GM18907 (cell line): ENCODE data around the gene SPATA31D1.
"Not testable (repeated sequence)": the region's sequence is repeated elsewhere in the genome, so short reads cannot be mapped to it uniquely, and the experiment has no call there.

Source experiments
- ATAC-seq: cut with Tn5 transposase; IDR thresholded peaks from one replicate; pipeline ENCODE4 v1.9.1; 2021; ENCODE audit warnings: mild to moderate bottlenecking, moderate library complexity; ENCODE audit not compliant: unreplicated experiment

SPATA31D1 gene

DNA sequence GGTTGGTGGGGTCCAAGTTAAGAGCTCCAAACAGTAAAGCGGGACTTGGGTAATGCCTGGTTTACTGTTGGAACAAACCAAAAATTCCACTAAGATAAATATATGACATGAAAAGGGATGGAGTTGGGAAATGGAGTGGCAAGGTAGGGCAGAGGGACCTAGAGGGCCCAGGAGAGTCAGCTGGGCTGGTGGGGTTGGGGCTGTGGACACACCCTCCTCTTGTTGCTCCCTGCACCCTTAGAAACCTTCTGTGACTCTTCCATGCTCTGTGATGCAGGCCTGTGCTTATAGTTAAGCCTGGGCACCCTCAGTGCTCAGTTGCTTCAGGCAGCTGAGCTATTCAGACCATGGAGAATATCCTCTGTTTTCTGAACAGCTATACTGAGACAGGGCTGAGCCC lies at the start of gene SPATA31D1:
Gene SPATA31D1, plus strand, starts transcription at position 301 of the 400 bp plus-strand sequence. Its CDS starts 47 bp downstream, at position 348.
- ATAC-seq, result not testable (repeated sequence)

DNA sequence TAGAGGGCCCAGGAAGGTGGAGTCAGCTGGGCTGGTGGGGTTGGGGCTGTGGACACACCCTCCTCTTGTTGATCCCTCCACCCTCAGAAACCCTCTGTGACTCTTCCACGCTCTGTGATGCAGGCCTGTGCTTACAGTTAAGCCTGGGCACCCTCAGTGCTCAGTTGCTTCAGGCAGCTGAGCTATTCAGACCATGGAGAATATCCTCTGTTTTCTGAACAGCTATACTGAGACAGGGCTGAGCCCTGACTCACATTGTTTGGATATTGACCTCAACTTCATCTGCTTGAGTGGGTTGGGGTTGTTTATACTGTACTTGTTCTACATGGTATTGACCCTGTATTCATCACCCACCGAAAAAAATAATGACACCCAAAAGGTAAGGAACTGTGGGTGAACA lies 45.2 kb upstream of the SPATA31D1 start, which contains the start of gene SPATA31D3:
Gene SPATA31D3, plus strand, starts transcription at position 108 of the 400 bp plus-strand sequence. Its CDS starts 86 bp downstream, at position 194.
- ATAC-seq, result not testable (repeated sequence)

DNA sequence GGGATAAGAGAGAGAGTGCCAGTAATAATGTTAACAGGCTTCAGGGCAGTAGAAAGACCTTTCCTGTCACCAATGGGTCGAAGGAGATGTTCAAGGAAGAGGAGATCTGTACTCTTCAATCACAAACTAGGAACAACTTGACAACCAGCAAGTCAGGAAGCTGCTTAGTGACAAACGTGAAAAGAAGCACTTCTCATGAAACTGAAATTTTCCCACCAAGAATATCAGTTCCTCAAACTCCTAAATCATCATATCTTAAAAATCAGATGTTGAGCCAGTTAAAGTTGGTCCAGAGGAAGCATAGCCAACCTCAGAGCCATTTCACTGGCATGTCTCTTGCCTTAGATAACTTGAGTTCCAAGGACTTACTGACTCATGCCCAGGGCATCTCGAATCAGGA lies 39.9 kb upstream of the SPATA31D1 start:
- not testable (repeated sequence) for ATAC-seq

DNA sequence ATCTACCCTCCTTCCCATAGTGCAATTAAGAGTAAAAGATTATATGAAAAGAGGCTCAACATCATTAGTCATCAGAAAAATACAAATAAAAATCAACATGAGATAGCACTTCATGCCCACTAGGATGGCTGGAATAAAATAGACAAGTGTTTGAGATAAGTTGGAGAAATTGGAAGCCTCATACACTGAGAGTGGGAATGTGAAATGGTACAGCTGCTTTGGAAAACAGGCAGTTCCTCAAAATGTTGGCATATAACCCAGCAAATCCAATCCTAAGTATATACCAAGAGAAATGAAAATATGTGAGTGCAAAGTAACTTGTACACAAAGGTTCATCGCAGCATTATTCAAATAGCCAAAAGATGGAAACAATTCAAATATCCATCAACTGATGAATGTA lies 35.5 kb upstream of the SPATA31D1 start:
- no peak for ATAC-seq

DNA sequence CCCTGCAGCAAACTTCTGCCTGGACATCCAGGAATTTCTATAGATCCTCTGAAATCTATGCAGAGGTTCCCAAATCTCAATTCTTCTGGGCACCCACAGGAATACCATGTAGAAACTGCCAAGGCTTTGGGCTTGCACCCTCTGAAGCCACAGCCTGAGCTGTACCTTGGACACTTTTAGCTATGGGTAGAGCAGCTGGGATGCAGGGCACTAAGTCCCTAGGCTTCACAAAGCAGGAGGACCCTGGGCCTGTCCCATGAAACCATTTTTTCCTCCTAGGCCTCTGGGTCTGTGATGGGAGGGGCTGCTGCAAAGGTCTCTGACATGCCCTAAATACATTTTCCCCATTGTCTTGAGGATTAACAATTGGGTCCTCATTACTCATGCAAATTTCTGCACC lies 32.9 kb upstream of the SPATA31D1 start:
- ATAC-seq, result no peak

DNA sequence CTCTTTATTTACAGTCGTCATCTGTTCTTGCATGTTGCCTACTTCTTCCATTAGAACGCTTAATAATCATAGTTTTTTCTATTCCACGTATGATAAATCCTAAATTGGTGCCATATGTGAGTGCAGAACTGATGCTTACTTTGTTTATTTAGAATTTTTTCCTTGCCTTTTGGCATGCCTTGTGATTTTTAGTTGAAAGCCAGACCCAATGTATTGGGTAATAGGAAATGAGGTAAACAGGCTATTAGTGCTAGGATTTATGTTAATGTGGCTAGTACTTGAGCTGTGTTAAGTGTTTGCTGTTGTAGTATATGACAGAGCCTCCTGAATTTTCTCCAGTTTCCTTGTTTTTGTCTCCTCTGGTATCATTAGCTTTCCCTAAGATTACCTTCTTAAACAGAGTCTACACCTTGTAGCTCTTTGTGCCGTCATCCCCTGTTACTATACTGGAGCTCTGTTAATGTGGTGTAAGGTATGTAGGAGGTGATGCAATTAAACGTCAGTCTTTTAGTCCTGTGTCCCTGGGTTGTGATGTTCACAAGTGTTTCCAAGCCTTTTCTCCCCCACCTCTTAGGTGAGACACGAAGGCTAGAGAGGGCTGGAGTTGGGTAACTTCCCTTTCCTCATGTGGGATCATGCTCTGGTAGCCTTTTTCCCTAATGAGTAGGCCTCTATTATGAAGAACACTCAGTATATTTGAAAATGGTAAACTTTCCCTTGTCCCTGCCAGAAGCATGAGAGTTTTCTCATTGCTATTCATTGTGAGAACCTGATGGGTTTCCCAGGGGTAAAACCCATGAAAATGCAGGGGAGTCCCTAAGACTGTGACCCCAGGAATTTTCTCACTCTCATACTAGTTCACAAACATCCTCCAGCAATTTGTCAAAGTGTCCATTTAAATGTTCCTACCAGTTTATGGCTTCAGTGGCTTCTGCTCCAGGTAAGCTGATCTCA lies 24.1 kb upstream of the SPATA31D1 start:
- ATAC-seq, result no peak

DNA sequence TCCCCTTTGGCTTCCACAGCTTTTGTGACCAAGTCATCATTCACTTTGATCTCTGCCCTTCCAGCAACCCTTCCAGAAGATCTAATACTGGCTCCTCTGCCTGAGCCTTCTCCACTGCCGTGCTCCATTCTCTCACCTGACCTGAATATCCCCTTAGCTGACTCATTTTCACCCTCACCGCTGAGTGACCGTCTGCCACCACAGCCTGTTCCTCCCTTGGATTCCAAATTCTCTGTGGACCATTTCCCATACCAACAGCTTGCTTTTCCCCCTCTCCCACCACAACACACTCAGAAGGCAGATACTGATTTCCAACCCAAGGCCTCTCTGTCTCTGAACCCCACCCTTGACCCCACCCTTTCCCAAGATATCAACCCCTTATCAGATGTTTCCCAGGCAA lies 20.5 kb upstream of the SPATA31D1 start:
- no peak for ATAC-seq

DNA sequence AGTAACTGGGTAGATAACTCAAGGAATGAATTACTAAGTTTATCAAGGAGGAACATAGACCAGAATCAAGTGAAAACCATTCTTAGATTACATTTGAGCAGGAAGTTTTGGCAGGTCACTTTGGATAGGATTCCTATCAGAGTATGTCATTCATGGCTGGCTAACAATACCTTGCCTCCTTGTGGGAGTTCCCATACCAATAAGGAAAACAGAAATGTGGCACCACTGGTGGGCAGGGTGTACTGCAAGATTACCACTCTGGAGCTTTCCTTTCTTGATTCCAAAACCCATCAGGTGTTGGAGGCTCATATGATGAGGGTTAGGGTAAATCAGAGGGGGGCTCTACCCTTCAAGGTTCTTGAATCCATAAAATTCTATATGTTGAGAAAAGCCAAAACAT lies 18.6 kb upstream of the SPATA31D1 start:
- no peak for ATAC-seq

DNA sequence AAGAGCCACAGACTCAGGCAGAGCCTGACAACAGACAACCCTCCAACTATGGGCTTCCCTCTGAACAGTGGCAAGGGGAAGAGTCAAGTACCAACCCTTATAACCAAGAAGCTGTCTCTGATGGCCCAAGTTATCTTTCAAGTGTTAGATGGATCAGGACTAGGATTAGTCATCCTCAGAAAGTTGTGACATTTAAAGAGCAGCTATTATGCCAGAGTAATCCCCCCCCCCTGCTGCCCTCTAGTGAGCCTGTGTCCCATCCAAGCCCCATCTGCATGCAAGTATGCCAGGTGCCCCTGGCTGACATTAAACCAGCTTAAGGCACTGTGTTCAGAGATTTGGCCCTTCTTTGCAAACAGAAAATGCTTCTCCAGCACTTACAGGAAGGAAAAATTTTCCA lies 16.8 kb upstream of the SPATA31D1 start:
- no peak for ATAC-seq

DNA sequence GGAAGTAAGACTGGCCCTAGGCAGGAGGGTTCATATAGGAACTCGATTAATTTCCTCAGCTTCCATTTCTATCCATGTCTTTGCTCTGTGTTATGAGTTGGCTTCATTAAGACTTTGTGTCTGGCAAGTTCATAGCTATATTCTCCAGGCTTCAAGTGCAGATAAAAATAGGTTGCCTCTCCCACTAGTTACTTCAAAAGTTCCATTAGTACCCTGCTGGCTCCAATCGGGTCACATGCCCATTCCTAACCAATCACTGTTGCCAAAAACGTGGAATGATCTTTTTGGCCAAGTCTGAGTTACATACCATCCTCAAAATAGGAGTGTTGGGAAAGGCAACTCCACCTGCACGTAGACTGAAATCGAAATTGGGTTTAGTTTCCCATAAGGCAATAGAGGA lies 13.8 kb upstream of the SPATA31D1 start:
- ATAC-seq, result no peak

DNA sequence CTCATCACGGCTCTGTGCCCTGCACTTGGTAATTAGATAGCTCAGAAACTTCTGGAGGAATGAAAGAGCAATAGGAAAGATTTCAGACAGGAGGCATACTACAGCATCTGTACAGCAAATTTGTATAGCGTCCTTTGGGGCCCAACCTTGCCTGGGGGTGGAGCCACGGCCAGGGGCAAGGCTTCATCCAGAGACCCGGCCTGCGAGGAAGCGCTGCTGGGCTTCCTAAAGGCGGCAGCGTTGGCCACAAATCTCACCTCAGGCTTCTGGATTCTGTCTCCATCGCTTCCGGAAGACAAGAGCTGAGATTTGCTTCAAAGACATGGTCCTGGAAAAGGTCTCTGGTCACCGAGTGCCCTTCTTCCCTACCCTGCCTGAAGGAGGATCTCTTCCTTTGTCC lies 12.2 kb upstream of the SPATA31D1 start:
- ATAC-seq, result no peak

DNA sequence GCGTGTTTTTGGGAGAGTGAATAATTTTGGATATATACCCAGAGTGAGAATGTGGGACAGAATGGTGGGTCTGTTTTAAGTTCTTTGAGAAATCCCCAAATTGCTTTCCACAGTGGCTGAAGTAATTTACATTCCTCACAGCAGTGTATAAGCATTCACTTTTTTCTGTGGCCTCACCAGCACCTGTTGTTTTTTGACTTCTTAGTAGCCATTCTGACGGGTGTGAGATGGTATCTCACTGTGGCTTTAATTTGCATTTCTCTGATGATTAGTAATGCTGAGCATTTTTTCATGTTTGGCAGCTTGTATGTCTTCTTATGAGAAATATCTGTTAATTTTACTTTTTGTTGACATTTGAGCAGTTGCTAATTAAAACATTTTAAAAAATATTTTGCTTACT lies 9.4 kb upstream of the SPATA31D1 start:
- ATAC-seq, result peak; percentile 82

DNA sequence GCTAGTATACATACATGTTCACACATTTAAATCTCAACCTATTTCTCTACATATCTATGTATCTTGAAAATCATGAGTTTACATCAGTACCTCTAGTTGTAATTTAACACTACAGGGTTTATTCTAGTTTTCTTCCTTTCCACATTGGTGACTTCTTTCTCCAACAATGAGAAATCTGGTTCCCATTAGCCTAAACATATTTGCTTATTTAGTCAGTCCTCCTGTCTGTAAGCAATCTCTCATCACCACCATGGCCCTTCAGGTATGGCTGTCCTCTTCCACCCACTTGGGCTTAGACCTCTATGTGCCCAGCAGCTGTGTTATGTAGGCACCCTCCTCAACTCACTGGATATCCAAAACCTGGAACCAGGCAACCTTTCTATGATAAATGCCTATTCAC lies 8.0 kb upstream of the SPATA31D1 start:
- no peak for ATAC-seq

DNA sequence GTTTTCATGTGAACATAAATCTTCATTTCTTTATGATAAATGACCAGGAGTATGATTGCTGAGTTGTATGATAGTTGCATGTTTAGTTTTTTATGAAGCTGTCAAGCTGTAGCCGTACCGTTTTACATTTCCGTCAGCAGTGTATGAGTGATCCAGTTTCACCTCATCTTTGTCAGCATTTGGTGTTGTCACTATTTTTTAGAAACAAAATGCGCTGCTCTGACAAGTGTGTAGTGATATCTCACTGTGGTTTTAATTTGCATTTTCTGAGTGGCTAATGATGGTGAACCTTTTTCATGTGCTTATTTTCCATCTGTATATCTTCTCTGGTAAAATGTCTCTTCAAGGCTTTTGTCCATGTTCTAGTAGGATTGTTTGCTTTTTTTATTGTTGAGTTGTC lies 6.7 kb upstream of the SPATA31D1 start:
- no peak for ATAC-seq

DNA sequence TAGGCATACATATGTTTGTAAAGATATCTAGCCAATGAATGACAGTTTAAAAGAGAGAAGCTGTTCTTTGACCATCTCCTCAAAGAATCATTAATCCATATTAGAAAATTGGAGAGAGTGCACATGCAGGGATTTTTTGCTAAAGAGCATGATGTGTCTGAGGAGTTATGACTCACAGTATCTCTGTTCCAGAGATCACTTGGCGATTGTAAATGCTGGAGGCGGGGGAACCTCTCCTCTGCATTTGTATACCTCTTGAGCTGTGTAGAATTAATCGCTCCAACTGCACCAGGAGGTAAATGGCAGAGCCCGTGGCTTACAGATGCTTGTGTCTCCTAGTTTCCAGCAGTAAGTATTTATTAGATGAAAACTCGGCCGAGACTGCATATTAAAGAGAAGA lies 3.6 kb upstream of the SPATA31D1 start:
- ATAC-seq, result no peak

DNA sequence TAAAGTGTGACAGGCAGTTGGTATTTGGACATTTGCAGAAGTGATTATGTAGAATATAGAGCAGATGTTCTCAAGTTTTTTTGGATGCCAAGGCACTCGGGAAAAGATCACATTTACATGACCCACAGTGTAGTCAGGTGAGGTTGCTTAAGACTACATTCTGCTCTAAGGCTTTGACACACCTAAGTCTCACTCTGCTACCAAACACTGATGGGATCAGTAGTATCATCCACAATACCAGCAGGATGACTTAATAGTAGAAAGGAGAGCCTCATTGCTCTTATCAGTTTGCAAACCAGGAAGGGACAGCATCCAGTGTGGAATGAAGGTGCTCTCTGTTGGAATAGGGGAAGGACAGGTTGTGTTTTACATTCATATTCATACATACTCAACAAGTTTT lies 2.5 kb upstream of the SPATA31D1 start:
- no peak for ATAC-seq

DNA sequence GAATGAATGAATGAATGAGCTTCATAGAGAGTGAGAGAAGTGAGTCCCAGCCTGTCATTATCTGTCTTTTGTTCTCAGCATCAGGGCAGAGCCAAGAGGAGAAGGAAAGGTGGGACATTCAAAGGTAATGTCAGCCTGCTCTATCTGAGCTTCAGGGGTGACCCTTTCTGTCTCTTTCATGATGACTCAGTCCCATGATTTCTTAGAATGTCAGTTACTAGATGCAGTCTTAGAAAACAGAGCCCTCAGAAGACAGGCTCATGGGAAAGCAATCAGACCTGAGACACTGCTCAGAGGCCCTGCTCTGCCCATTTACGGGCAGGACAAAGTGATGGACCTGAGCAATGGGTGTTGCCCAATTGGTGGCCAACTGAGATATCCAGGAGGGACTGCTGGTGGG lies 1.1 kb downstream of the SPATA31D1 start:
- no peak for ATAC-seq

DNA sequence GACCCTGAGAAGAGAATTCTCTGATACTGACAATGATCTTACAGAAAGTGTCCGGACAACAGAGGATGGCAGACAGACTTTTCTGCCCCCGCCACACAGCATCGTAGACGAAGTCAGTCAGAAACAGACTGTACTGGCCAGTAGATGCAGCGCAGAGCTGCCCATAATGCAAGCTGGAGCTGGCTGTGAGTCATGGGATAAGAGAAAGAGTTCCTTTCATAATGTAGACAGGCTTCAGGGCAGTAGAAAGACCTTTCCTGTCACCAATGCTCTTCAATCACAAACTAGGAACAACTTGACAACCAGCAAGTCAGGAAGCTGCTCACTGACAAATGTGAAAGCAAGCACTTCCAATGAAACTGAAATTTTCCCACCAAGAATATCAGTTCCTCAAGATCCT lies 5.1 kb downstream of the SPATA31D1 start:
- no peak for ATAC-seq

DNA sequence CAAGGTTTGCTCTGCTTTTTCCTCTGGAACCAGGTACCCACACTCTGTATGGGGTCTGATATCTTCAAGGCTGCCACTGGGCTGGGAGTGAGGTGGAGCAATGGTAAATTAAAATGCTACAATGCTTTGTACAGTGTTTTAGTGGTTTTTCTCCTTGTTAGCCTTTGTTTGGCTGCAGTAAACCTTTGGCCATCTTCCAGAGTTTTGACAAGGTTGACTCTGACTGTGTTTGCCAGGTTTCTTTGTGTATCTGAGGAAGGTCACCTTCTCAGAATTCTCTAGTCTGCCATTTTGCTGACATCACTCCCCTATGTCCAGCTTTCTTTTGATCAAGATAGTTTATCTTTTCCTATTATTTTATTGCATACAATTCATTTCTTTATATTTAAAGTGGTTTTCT lies 11.2 kb downstream of the SPATA31D1 start:
- ATAC-seq, result no peak

DNA sequence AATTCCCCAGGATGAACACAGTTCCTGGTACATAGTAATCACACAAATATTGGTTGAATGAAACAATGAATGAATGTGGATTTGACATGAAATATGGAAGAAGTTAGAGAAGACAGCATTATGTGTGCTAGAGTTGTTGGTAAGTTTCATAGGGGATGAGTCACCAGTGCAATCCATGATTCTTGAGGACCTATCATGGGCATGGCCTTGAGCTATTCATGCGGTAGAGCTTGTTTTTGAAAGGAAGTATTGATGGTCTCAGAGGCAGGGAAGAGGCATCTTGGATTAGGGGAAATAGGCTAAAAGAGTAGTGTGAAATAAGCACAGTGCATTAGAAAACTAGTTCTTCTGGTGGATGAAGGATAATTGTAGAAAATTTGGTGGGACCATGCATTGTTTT lies 22.1 kb downstream of the SPATA31D1 start:
- ATAC-seq, result no peak

DNA sequence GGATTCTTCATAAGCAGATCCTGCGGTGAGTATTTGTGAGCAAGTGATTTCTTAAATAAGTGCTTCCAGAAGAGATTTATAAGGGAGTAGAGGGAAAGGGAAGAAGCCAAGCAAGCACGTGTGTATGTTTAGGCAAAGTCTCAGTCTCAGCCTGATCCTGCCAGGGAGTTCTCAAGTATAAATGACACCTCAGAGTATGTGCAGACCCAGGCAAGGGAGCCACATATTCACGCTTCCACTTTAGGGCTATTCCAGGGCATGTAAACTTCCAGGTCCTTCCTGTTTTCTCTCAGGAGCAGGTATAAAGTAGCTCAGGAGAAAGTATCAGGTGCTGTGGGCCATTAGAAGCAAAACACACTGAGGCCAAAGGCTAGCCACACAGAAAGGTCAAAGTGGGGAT lies 22.6 kb downstream of the SPATA31D1 start:
- ATAC-seq, result no peak

DNA sequence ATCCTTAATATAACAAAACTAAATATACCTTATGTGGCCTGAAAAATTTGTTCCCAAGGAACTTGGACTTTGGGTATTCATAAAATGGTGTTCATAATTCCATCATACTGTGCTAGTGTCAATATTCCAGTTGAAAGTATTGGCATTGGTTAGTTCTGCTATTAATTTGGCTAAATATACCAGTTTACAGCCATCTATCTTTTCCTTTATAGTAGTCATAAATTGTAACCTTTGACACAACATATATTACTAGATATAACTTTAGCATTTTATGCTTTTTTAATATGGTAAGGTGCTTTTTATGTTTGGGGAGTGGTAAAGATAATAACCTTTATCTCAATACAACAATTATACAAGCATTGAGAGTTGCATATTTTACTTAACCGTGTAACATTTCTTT lies 23.7 kb downstream of the SPATA31D1 start:
- ATAC-seq, result no peak

DNA sequence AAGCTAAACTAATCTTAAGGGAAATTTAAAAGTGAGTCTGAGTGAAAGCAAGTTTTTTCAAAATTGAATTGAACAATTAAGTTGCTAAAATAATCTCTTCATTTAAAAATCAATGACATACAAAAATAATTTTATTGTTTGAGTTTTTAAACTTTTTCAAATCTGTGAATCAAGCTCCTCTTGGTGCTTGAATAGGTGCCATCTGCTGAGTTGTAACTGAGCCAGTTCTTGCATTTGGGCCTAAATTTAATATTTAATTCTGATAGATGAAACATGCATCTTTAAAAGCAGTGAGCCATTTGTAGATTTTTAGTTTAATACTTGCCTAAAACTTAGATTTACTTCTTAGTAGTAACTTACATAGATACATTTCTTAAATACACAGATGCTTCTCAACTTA lies 31.8 kb downstream of the SPATA31D1 start:
- ATAC-seq, result no peak
